NCI-H510A treated with DMSO at 0.1 percent for 48 hours (cell line): ENCODE results near the gene MYEOV.

Experiments used
- DNase-seq: peaks from one replicate; lab custom pipeline; 2025; lab: John Stamatoyannopoulos, UW

Gene MYEOV

GRCh38 chr11:69317401-69318092 lies 23.6 kb downstream of the MYEOV start:
- DNase-seq, result no peak

GRCh38 chr11:69318093-69318420 lies 24.1 kb downstream of the MYEOV start:
- DNase-seq, result no peak

DNA sequence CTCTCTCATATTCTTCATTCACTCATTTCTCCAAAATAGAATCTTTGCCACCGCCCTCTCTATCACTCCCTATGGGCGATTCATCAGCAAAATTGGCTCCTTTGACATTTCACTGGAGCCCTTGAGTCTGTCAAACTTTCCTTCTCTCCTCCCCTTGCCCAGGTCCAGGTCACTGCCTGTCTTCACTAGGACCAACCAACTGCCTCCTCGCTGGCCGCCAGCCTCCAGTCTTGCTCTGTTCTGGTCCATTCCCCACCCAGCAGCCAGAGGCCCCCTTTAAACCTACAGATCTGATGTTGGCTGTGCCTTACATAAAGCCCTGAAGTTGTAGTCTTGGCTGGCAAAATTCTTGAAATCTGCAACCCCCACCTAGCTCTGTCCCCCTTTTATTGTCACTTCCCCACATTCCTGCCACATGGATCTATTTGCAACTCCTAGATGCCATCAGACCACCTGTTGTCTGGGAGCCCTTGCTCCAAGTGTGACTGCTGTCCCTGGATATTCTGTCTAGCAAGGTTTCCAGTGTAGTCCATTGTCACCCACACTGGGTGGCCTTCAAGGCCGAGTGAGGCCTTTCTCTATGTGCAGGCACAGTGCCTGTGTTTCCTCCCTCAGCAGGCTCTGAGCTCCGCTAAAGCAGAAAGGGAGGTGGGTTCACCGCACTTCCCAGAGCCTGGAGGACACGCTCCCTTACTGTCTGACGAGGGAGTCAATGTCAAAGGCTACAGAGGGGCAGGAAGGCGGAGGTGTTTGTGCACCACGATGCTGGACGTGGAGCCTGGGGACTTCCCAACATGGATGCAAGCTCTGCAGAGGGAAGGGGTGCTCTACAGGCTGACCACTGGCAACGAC lies 25.5 kb downstream of the MYEOV start:
- no peak for DNase-seq

DNA sequence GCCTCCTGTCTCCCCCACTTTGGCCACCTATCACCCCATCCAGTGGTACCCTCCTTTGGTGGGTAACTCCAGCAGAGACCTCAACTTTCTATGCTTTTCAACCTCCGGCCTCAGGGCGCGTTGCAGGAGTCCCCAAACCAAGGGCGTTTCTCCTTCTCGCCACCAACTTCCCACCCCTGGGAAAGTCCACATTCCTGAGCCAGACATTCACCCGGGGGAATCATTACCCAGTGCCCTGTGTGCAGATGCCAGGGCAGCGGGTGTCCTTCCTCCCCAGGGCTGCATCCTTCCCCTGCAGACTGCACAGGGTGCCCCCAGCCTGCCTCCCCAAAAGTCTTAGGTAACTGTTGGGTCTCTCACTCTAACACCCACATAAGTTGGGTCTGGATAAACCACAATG lies 26.4 kb downstream of the MYEOV start:
- no peak for DNase-seq

DNA sequence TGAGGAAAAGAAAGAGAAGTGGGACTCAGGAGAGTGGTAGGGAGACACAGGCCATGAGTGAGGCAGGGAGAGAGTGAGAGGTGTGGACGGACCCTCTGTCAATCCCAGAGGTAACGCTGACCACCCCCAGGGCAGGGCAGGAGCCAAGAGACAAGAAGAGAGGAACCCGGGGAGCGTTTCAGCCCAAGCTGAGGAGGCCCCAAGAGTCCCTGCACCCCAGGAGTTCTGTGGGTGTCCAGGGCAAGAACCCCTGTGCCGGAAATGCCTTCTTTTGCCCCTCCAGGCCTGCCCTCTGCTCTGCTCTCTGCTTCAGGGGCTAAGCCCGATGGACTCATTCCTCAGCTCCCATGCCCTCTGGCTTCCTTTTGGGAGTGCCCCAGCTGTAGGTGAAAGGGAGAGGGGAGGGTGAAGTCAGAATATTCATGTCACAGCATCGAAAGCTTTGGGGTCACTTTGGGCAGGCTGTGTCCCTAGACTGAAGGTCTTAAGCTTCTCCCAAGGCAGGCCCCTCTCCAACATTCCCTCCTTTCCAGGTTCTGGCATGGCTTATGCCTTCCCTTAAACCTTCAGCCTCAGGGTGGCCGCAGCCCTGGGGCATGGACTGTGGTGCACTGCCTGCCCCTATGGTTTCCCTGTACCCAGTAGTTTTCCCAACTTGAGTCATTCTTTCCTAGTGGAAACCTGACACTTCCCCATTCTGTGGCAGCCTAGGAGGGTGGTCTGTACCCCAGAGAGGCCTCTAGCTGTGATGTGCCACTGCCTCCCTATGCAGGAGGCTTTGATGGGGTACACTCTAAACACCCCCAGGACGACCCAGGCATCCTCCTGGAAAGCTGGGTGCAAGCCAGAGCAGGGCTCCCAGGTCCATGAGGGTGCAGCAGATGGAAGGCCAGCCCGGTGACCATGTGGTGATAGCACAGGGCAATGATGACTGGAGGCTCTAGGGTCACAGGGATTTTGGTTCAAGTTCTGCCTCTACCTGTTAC lies 27.1 kb downstream of the MYEOV start:
- no peak for DNase-seq

DNA sequence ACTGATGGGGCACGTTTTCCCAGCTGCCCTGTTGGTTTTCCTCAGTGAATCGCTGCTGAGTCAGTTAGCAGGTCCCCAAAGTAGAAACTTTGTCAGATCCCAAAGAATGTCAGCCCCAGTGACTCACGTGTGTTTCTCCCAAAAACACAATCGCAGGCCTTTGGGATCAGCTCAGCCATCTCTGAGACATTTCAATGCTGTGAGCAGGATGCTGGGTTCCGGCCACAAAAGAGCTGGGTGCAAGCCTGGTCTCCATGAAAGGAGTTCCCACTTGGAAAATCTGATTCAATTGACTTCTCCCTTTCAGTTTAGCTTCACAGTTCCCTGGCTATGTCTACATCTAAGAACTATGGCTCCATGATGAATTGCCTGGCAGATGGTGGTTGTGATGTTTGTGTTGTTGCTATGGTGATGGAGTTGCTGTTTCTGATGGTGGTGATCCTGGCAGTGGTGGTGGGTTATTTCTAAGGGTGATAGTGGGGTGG lies 28.0 kb downstream of the MYEOV start:
- DNase-seq, result no peak

GRCh38 chr11:69325446-69325845 lies 31.5 kb downstream of the MYEOV start:
- no peak for DNase-seq

DNA sequence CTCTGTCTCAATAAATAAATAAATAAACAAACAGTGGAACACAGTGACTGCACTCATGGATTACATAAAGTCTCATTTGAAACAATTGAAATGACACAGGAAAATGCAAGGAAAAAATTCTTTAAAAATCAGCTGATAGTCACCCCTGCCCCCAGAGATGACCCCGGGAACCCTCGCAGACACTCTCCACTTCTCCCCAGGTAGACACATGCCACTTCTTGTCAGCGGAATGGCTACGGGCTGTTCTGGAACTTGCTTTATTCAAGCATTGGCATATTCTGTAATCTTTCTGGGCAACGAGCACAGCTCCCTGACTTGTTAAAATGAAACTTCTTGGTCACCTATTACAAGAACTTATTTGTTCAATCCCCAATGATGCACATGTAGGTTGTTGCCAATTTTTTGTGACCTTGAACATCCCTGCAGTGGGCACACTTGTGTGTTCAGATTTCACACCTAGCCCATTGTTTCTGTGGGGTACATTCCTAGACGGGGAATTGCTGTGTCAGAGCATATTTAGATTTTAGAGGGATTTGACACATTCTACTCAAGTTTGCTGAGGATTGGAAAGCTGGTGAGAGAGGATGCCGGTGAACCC lies 32.8 kb downstream of the MYEOV start:
- DNase-seq, result no peak

GRCh38 chr11:69327741-69328191 lies 33.8 kb downstream of the MYEOV start:
- no peak for DNase-seq

DNA sequence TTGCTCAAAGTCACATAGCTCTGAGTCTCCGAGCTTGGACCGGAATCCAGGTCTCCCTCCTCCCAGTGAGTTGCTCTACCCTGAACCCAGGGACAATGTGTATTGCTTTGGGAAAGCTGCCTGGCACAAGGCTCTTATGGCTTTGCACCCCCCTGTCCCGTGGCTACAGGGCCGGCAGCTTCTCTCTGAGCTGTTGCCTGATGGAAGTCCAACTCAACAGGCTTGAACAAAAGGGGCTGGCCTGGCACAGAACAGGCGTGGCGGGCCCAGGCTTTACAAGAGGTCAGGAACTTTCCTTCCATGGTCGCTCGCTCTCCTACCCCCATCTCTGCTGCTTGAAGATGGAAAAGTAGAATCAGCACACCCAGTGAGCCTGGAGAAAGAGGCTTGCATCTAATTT lies 34.3 kb downstream of the MYEOV start:
- DNase-seq, result no peak

DNA sequence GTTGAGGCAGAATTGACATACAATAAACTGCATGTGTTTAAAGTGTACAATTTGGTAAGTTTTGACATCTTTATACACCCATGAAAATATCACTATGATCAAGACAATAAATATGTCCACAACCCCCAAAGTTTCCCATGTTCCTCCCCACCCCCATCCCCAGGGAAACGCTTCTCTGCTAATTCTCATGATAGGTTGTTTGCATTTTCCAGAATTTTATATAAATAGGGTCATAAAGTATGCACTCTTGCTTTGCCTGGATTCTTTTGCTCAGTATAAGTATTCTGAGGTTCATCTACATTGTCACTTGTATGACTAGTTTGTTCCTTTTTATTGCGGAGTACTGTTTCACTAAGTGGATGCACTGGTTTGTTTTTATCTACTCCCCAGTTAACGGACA lies 35.6 kb downstream of the MYEOV start:
- DNase-seq, result no peak

- DNase-seq, result no peak
Observed at GRCh38 chr11:69330330-69330729, 36.4 kb downstream of the MYEOV start.

DNA sequence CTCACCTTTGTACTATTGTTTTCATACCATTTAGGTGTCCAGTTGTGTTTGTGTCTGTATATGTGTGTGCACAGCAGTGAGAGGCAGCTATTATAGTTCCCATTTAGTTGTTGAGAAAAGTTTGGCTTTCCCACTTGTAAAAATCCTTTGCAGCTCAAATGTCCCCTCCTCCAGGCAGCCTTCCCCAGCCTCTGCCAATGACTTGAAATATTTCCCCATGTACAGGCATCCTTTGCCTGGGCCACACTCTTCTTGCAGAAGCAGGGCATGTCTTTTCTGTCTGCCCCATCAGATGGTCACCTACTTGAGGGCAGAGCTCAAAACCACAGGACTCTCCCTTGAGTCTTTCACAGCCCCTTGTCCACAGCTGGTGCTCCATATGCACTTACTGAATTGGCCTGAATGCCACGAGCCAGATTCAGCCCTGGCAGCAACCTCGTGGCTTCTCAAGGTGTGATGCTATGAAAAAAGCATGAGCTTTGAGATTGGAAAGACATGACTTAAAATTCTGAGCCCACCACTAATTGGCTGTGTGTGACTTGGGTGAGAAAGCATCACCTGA lies 39.3 kb downstream of the MYEOV start:
- DNase-seq, result no peak

DNA sequence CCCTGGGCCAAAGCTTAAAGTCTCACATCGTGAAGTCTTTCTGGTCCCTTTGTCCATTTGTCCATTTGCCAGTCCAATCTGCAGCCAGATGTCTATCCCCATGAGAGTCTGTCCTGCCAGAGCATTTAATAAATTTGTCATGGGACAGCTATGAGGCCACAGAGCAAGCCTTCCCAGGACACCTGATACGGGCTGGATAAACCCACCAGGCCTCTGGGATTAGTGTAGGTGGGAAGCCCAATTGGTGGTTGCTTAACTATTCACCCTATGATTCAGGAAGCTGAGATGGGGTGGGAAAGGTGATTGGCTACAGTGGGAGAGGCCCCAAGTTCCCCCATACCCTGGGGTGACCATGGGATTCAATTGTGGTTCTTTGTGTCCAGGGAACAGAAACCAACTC lies 39.9 kb downstream of the MYEOV start:
- no peak for DNase-seq

- no peak for DNase-seq
Observed at GRCh38 chr11:69335007-69335780, 41.2 kb downstream of the MYEOV start.

GRCh38 chr11:69335781-69336405 lies 41.9 kb downstream of the MYEOV start:
- no peak for DNase-seq

- peak; percentile 11 for DNase-seq
Observed at GRCh38 chr11:69337211-69337721, 43.3 kb downstream of the MYEOV start.

DNA sequence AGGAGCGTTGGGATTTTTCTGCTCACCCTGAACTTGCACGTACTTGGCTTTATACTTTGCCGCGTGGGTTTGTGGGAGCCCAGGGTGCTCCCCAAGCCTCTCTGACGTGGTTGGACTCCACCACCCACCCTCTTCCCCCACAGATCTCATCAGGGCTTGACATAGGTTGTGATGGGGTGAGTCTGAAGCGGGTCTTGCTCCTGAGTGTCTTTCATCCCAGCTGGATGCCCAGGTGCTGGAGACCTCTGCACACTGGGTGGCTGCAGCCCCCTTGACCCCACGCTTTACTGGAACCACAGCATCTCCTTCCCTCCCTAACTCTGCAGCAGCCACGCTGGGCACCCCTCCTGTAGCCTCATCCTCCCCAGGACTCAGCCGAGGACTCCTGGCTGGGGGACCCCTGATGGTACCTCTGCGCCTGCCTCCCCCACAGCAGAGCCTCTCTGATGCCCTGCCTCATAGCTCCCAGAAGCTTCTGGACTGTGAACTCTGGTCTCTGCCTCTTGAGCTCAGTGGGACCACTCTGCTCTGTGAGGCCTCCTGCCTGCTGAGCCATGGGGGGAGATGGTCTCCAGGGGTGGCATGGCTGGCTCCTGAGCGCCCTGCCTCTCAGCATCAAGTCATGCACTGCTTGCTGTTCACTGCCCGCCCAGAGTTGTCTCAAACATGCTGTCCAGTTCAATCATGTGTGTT lies 45.2 kb downstream of the MYEOV start:
- DNase-seq, result no peak

- DNase-seq, result no peak
Observed at GRCh38 chr11:69339983-69340565, 46.1 kb downstream of the MYEOV start.
